ENCODE data around the gene NPPC. TPM values are rescaled to one million over a fixed set of nuclear protein-coding genes. Genes with fewer than 3 reads are reported as not detected.

The NPPC gene
- total and polyA plus RNA-seq, 2 experiments from 2014 or later, result 0.26 TPM; not detected in 1

- no peak overlapping the region for H3K4me3 ChIP-seq
- no peaks in the 10 kb centered on the region for H4K20me1 ChIP-seq (ENCODE audit: insufficient read depth)
- no peaks in the 10 kb centered on the region for H3K4me1 ChIP-seq (ENCODE audit: insufficient read depth)
- no peak overlapping the region for H3K4me2 ChIP-seq (ENCODE audit: unreplicated experiment)
- no peak overlapping the region for H3K9ac ChIP-seq
- H3K27me3 ChIP-seq (replicated peaks; ENCODE audit: insufficient read depth), result peaks cover 41% of the 10 kb centered on the region
- H3K9me2 ChIP-seq (ENCODE audit: insufficient read depth), result no peaks in the 10 kb centered on the region
- no peak for TF ChIP-seq EZH2phosphoT487 (IDR thresholded peaks at IDR 0.05; ENCODE audit: insufficient read depth, low read depth)
- TF ChIP-seq EZH2 (IDR thresholded peaks at IDR 0.05; ENCODE audit: insufficient read depth, poor library complexity, severe bottlenecking), result no peak
- no peaks in the 10 kb centered on the region for H3F3A ChIP-seq (ENCODE audit: insufficient read depth)
- no peaks in the 10 kb centered on the region for H3K36me3 ChIP-seq (ENCODE audit: low read depth)
- no peaks in the 10 kb centered on the region for H3K9me3 ChIP-seq (ENCODE audit: low read depth)
- no peaks in the 10 kb centered on the region for H3K79me2 ChIP-seq (ENCODE audit: insufficient read depth)
- no peak overlapping the region for H3K27ac ChIP-seq
- WGBS, 2 experiments (ENCODE audit: low coverage in 1 of 2, low lambda C conversion rate in 2 of 2, missing lambda C conversion rate in 2 of 2), result 32 to 37% methylated on average over 7 of the region's 7 CpGs
- no peak for DNase-seq
- H2AFZ ChIP-seq, result no peak overlapping the region
- in situ Hi-C loops (cut with MboI), result no loop called here
Measured at GRCh38 chr2:231879216-231879615, 47.0 kb downstream of the NPPC start.

GRCh38 chr2:231877533-231878456 lies 48.4 kb downstream of the NPPC start:
- Histone ChIP-seq H3K9me3 (ENCODE audit: low read depth) (no peaks in the 10 kb centered on the region), H3K9ac (no peak overlapping the region), H4K20me1 (ENCODE audit: insufficient read depth) (no peaks in the 10 kb centered on the region), H3F3A (ENCODE audit: insufficient read depth) (no peaks in the 10 kb centered on the region), H3K4me2 (ENCODE audit: unreplicated experiment) (no peak overlapping the region), H3K9me2 (ENCODE audit: insufficient read depth) (no peaks in the 10 kb centered on the region), H3K4me1 (ENCODE audit: insufficient read depth) (no peaks in the 10 kb centered on the region), H3K36me3 (ENCODE audit: low read depth) (no peaks in the 10 kb centered on the region), H2AFZ (no peak overlapping the region), H3K4me3 (no peak overlapping the region), H3K27me3 (replicated peaks; ENCODE audit: insufficient read depth) (peaks cover 32% of the 10 kb centered on the region), H3K27ac (no peak overlapping the region), H3K79me2 (ENCODE audit: insufficient read depth) (no peaks in the 10 kb centered on the region)
- 75 to 79% methylated on average over 13 to 15 of the region's 15 CpGs for WGBS, 2 experiments (ENCODE audit: low coverage in 1 of 2, low lambda C conversion rate in 2 of 2, missing lambda C conversion rate in 2 of 2)
- no peak for TF ChIP-seq EZH2phosphoT487 (IDR thresholded peaks at IDR 0.05; ENCODE audit: insufficient read depth, low read depth)
- TF ChIP-seq EZH2 (IDR thresholded peaks at IDR 0.05; ENCODE audit: insufficient read depth, poor library complexity, severe bottlenecking), result no peak
- DNase-seq, result no peak
- in situ Hi-C loops (cut with MboI), result no loop called here

- Histone ChIP-seq H3K27ac (no peak overlapping the region), H4K20me1 (ENCODE audit: insufficient read depth) (no peaks in the 10 kb centered on the region), H3K9me2 (ENCODE audit: insufficient read depth) (no peaks in the 10 kb centered on the region), H3K4me3 (no peak overlapping the region), H3K9ac (no peak overlapping the region), H3K4me2 (ENCODE audit: unreplicated experiment) (no peak overlapping the region), H3K36me3 (ENCODE audit: low read depth) (no peaks in the 10 kb centered on the region), H2AFZ (no peak overlapping the region), H3K9me3 (ENCODE audit: low read depth) (no peaks in the 10 kb centered on the region), H3F3A (ENCODE audit: insufficient read depth) (no peaks in the 10 kb centered on the region), H3K27me3 (replicated peaks; ENCODE audit: insufficient read depth) (peaks cover 16% of the 10 kb centered on the region; the same call in 1 of the 2 replicates), H3K79me2 (ENCODE audit: insufficient read depth) (no peaks in the 10 kb centered on the region), H3K4me1 (ENCODE audit: insufficient read depth) (no peaks in the 10 kb centered on the region)
- WGBS, 2 experiments (ENCODE audit: low coverage in 1 of 2, low lambda C conversion rate in 2 of 2, missing lambda C conversion rate in 2 of 2), result 48 to 60% methylated on average over 1 of the region's 1 CpG
- no peak for TF ChIP-seq EZH2phosphoT487 (IDR thresholded peaks at IDR 0.05; ENCODE audit: insufficient read depth, low read depth)
- no peak for TF ChIP-seq EZH2 (IDR thresholded peaks at IDR 0.05; ENCODE audit: insufficient read depth, poor library complexity, severe bottlenecking)
- in situ Hi-C loops (cut with MboI), result no loop called here
- DNase-seq, result no peak
Measured at GRCh38 chr2:231874944-231875343, 51.3 kb downstream of the NPPC start.

MicroRNA genes within 50 kb of the gene (microRNA counts, 767-probe panel; counts per million panel counts)
- microRNA hsa-miR-1471, result 447 counts per million, percentile 86 among the panel's probes with 10 or more counts

Small RNA genes lying within 50 kb of the gene (microRNA-seq; reads per million reads assigned to microRNA genes)
- not detected for gene MIR1471 (ENCODE audit: borderline number of aligned reads)

Small RNA genes lying within 50 kb of the gene (small RNA-seq; reads per million reads assigned to genes)
- gene MIR1471 (ENCODE audit: low read depth, low replicate concordance), result not detected

Other genes with a start within 250 kb of the NPPC start
- gene PTMA, start 217.9 kb downstream of the NPPC start, total RNA-seq (2014; rRNA removed; shearing (Covaris generic)), result 301 and 318 TPM in 2 replicates
- gene PTMA, start 217.9 kb downstream of the NPPC start, polyA plus RNA-seq (2016; fragmentation: Nextera tagmentation; extraction: Ambion mirVana), result 570 and 594 TPM in 2 replicates
- 12.8 and 29.5 TPM in 2 replicates for gene PDE6D, start 145.1 kb downstream of the NPPC start, total RNA-seq (2014; rRNA removed; shearing (Covaris generic))
- 34.5 and 36.3 TPM in 2 replicates for gene PDE6D, start 145.1 kb downstream of the NPPC start, polyA plus RNA-seq (2016; fragmentation: Nextera tagmentation; extraction: Ambion mirVana)
- 25.2 and 30.4 TPM in 2 replicates for gene COPS7B, start 140.0 kb downstream of the NPPC start, total RNA-seq (2014; rRNA removed; shearing (Covaris generic))
- 29.7 and 31.4 TPM in 2 replicates for gene COPS7B, start 140.0 kb downstream of the NPPC start, polyA plus RNA-seq (2016; fragmentation: Nextera tagmentation; extraction: Ambion mirVana)
- gene DIS3L2, start 35.3 kb upstream of the NPPC start, total RNA-seq (2014; rRNA removed; shearing (Covaris generic)), result 9.4 and 15.6 TPM in 2 replicates
- gene DIS3L2, start 35.3 kb upstream of the NPPC start, polyA plus RNA-seq (2016; fragmentation: Nextera tagmentation; extraction: Ambion mirVana), result 9.3 and 10.0 TPM in 2 replicates

Measured in GM23248 (cell line).